Upper lobe of left lung (tissue), 4 donors: ENCODE data around the gene CEP43.

ENCODE experiments used
- CTCF ChIP-seq, 6 experiments: fragments of 450-650 bp in 4 of 6; fragments of 200-600 bp in 2 of 6; sonication (generic) in 2 of 6; IDR thresholded peaks; one replicate each; pipeline ENCODE4 v1.5.1; 2016 to 2019; ENCODE audit warnings: antibody characterized with exemption in 6 of 6
- POLR2A ChIP-seq, 4 donors: fragments of 450-650 bp; IDR thresholded peaks; one replicate each; pipeline ENCODE4 v1.5.1; 2016 to 2017; ENCODE audit warnings: antibody characterized with exemption in 4 of 4, mild to moderate bottlenecking in 2 of 4

- no peak for TF ChIP-seq POLR2A (IDR thresholded peaks at IDR 0.05)
- TF ChIP-seq CTCF (IDR thresholded peaks at IDR 0.05): no peak
Measured at GRCh38 chr6:167007985-167008384, 8.8 kb downstream of the CEP43 start.
